Measurements from ENCODE around the gene RPL3.
"Not testable (repeated sequence)": the region's sequence is repeated elsewhere in the genome, so short reads cannot be mapped to it uniquely, and the experiment has no call there.

RPL3 gene

DNA sequence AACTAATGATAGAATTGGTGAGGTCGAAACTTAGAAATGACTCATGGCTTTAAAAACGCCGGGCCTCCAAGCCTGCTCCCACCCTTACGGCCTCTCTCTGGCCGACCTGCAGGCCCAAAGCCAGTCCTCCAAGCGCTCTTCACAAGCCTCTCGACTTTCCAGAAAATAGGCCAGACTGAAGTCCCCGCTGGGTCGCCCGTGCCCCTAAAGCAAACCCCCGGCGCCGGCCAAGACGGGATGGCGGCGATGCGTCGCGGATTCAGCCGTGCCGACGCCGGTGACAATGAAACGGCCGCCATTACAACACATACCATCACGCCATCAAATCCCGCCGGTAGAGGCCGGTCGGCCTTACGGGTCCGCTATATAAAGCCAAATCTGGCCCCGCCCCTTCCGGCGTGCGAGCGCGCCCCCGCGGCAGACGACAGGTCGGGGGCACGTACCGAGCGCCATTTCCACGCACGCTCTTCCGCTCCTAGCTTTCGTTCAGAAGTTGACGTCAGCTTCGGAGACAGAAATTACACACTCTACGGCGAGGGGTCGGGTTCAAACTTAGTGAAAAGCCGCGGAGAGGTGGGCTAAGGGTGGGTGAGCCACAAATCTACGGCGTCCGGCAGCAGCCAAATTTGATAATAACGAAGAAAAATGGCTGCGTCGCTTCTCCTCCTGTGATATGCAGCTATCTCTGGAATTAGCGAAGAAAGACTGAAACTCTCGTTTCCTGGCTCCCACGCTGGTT is at the start of gene RPL3:
Gene RPL3 (minus strand): TSS at position 340 of the 739 bp plus-strand sequence. CDS start 26 bp downstream, at position 314.
- DNase-seq (ENCODE audit: low read depth) = peak; percentile 95

DNA sequence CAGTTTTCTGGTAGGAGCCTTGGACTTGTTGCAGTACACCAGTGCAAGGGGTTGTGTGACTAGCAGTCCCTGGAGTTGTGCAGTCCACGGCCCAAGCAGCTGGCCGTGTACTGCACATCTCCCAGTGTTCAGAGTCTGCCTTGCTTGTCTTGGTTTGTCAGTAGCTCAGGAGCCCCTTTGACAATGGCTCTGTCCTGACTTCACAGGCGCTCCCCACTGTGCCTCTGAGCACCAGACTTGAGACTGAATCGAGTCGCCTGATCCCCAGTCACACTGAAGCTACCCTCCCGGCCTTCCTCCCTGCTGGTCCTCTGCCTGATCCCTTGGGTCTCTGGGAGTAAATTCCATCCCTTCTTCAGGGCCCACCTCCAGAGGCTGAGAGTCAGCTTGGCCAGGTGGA is 49.8 kb upstream of the RPL3 start:
- no peak for DNase-seq (ENCODE audit: low read depth)

DNA sequence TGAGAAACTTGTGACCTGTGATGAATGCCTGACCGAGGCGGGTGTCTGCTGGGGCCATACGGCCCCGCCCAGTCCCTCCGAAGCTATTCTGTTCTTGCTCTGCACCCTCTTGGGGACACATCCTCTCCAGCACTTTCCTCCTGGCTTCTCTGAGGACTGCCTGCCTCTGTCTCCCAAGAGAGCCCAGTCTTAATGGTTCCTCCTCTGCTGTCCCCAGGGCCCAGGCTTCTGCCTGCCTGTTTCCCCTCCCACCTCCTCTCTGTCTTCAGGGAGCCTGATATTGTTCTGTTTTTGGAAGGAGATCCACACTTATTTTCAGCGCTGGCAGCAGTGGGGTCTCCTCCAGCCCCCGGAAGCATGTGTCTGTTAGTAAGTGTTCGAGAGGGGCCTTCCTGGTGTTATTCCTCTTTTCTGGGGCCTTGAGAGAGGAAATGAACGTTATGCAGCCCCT is 49.1 kb upstream of the RPL3 start:
- DNase-seq (ENCODE audit: low read depth) = no peak

GRCh38 chr22:39367035-39367434 is 47.6 kb upstream of the RPL3 start:
- DNase-seq (ENCODE audit: low read depth) = no peak

GRCh38 chr22:39365492-39365780 is 46.0 kb upstream of the RPL3 start:
- DNase-seq (ENCODE audit: low read depth) = no peak

- no peak for DNase-seq (ENCODE audit: low read depth)
Observed at GRCh38 chr22:39364714-39365491, 45.5 kb upstream of the RPL3 start.

DNA sequence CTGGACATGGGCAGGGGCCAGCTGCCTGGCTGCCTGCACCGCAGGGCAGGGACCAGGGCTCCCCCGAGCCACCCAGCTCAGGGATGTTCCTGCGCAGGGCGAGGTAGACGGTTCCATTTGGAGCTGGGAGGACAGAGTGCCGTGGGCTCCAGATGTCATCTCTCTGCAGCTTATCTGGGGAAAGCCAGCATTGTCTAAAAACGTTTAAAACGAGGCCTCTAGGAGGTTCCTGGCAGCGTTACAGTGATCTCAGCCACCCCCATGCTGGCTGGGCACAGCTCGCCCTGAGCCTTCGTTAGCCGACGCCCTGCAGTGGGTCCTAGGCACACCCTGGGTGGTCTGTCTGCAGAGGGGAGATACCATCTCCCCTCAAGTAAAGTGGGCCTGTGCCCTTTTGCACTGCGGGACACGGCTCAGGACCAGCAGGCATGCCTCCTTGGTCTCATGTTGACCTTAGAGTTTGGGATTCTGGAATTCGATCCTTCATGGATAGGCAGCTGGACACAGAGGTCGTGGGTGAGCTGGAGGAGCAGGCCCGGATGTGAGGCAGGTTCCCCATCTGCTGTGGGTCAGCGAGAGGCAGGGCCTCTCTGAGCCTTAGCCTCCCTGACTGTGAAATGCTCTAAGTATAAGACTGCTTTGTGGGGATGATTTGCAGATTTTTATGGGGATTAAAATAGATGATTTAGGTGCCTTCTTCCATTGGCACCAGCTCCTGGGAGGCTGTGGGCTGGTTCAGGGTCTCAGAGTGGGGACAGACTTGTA is 44.5 kb upstream of the RPL3 start:
- DNase-seq (ENCODE audit: low read depth) = no peak

GRCh38 chr22:39362932-39363331 is 43.5 kb upstream of the RPL3 start:
- no peak for DNase-seq (ENCODE audit: low read depth)

DNA sequence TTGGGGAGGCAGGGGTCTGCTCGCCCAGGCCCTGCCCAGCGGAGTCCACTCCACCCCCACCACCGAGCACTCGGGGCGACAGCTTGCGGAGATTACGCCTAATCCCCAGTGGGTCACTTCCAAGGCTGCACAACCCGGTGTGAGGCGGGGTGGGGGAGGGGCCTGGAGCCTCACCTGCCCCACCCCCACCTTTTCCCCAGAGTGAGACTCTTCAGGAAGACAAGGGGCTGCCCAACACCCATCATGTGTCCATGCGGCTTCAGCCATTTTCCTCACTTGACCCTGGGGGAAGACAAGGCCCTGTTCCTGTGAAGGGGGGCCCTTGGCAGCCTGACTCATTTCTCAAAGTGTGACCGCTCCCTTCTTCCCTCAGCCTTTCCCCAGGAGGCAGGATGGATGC is 42.8 kb upstream of the RPL3 start:
- no peak for DNase-seq (ENCODE audit: low read depth)

GRCh38 chr22:39361496-39361895 is 42.1 kb upstream of the RPL3 start:
- DNase-seq (ENCODE audit: low read depth) = no peak

DNA sequence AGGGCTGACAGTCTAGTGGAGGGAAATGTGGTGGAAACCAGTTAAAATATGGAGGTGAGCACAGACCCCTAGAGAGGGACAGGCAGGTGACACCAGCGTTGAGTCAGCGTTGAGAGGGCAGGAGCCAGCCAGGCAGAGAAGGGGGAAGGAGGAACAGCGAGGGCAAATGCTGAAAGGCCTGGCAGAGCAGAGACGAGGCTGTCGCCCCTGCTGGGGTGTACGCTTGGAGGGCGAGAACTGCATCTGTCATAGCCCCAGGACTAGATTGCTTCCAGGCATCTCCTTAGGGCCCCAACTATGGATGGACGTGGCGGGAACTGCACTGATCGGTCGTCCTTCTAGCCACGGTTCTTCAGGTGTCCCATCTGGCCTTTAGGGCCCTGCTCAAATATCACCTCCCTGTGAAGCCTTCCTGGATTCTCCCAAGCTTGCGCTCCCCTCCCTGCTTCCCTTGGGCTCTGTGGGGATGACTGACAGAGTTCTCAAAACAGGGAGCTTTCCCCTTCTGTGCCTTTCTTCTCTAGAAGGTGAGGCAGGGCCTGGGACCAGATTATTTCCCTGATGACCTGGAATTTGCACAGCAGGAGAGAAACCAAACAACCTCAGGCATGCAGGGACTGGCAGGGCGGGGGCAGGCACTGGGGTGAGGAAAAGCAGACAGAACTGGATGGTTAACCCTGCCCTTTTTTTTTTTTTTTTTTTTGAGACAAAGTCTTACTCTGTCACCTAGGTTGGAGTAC is 41.4 kb upstream of the RPL3 start:
- no peak for DNase-seq (ENCODE audit: low read depth)

DNA sequence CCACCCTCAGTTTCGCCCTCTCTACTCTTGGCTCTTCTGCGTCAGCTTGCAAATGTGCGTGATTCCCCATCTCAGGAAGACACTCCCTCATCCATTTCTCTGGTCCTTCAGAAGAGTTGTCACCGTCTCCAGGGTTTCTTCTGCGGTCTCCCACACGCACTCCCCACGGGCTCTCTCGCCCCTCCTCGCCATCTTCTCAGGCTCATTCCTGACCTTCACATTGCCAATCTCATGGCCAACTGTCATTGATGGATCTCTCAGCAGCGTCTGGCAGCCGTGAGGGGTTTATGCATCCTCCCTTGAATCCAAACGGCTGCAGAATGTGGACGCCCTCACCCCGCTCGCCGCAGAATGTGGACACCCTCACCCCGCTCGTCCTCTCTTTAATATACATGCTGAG is 40.8 kb upstream of the RPL3 start:
- no peak for DNase-seq (ENCODE audit: low read depth)

- no peak for DNase-seq (ENCODE audit: low read depth)
Observed at GRCh38 chr22:39359659-39360195, 40.3 kb upstream of the RPL3 start.

GRCh38 chr22:39358197-39358596 is 38.8 kb upstream of the RPL3 start:
- DNase-seq (ENCODE audit: low read depth) = not testable (repeated sequence)

DNA sequence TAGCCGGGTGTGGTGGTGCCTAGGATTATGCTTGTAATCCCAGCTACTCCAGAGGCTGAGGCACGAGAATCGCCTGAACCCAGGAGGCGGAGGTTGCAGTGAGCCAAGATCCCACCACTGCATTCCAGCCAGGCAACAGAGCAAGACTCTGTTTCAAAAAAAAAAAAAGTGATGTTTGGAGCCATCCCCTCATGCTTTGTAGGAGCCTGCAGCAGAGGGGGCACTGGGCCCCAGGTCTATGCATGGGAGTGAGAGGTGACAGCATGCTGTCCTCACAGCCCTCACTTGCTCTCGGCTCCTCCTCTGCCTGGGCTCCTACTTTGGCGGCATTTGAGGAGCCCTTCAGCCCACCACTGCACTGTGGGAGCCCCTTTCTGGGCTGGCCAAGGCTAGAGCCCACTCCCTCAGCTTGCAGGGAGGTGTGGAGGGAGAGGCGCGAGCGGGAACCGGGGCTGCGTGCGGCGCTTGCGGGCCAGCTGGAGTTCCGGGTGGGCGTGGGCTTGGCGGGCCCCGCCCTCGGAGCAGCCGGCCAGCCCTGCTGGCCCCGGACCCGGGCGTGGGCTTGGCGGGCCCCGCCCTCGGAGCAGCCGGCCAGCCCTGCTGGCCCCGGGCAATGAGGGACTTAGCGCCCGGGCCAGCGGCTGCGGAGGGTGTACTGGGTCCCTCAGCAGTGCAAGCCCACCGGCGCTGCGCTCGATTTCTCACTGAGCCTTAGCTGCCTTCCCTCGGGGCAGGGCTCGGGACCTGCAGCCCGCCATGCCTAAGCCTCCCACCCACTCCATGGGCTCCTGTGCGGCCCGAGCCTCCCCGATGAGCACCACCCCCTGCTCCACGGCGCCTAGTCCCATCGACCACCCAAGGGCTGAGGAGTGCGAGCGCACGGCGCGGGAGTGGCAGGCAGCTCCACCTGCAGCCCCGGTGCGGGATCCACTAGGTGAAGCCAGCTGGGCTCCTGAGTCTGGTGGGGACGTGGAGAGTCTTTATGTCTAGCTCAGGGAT is 38.0 kb upstream of the RPL3 start:
- DNase-seq (ENCODE audit: low read depth) = not testable (repeated sequence)

DNA sequence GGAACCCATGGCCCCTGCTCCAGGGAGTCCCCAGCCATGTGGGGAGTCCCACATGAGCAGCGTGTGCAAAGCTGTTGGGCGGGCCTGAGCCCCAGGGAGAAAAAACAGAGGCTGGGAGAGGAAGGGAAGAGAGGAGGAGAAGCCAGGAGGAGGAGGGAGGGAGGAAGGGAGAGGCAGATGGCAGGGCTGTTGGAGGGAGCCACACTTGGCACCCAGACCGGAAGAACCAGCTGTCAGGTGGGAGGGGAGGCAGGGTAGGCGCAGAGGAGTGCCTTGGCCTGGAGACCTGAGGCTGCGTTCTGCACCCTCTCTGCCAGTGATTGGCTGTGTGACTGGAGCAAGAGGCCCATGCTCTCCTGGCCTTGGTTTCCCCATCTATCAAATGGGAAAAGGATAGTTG is 37.0 kb upstream of the RPL3 start:
- DNase-seq (ENCODE audit: low read depth) = no peak

DNA sequence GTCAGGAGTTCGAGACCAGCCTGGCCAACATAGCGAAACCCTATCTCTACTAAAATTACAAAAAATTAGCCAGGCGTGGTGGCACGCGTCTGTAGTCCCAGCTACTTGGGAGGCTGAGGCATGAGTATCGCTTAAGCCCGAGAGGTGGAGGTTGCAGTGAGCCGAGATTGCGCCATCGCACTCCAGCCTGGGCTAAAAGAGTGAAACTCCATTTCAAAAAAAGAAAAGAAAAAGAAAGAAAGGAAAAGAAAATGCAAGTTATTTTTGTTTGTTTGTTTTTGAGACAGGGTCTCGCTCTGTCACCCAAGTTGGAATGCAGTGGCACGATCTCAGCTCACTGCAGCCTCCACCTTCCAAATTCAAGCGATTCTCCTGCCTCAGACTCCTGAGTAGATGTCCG is 36.4 kb upstream of the RPL3 start:
- DNase-seq (ENCODE audit: low read depth) = not testable (repeated sequence)

GRCh38 chr22:39355080-39355479 is 35.7 kb upstream of the RPL3 start:
- DNase-seq (ENCODE audit: low read depth) = no peak

DNA sequence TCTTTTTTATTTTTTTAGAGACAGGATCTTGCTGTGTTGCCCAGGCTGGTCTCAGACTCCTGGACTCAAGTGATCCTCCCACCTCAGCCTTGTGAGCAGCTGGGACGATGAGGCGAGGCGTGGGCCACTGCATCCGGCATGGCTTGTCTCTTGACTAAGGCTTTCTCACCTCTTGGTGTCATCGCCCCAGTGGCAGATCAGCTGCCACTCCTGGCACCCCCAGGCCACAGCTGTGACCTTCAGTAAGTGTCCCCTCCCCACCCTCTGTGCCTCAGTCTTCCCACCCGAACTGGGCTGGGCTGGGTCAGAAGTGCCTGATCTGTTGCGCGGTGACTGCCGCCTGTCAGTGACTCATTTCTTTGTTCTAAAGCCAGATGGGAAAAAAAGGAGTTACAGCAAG is 33.9 kb upstream of the RPL3 start:
- DNase-seq (ENCODE audit: low read depth) = no peak

GRCh38 chr22:39352306-39352891 is 33.0 kb upstream of the RPL3 start:
- DNase-seq (ENCODE audit: low read depth) = no peak

Measured in GM04504 (cell line).